Measurements from ENCODE around the gene KIAA1549. TPM values are rescaled to one million over a fixed set of nuclear protein-coding genes. Genes with fewer than 3 reads are reported as not detected.

The KIAA1549 gene
- total and polyA plus RNA-seq, 2 donors (not counting 1 experiment from before 2014, with no cell fraction given), result under 0.01 to 0.52 TPM

DNA sequence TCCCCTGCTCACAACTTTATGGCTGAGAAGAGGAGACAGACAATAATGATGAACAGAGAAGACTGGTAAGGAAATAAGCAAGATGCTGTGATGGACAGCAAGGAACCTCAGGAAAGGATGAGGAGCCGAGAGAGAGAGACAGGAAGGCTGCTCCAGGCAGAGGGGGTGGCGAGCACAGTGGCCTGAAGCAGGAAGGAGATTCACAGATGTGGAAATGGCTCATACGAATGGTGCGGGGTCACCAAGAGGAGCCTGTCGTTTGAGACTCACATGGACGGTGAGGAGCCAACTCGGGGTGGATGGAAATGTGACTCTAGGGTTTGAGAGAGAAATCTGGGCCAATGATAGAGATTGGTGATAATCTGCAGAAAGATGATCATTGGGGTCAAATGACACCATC, 43.7 kb downstream of the KIAA1549 start:
- 92% methylated on average over 7 of the region's 7 CpGs for WGBS (ENCODE audit: insufficient coverage)
- CTCF ChIA-PET, result no interaction called here
- ATAC-seq (ENCODE audit: low read depth), result no peak

DNA sequence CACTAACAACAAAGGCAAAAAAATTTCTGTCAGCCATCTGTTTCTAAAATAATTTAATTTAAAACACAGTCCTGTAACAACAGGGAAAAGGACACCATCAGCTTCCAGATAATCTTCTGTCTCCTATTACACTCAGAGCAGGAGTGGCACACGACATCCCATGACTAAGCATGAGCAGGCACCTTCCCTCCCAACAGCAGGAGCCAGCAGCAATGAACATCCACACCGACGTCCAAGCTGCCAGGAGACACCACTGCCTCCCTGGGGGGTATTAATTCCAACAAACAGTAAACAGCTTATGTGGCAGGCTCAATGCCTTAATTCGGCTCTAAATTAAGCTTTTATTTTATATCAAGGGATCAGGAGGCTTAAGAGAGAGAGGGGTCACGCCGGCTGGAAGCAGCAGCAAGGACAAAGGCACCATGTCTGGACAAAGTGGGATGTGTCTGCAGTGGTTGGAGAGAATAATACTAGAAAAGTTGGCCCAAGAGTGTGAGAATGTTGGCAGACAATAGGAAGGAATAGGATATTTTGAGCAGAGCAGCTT, 45.7 kb downstream of the KIAA1549 start:
- ATAC-seq (ENCODE audit: low read depth) (no peak), DNase-seq (no peak)
- Histone ChIP-seq H4K20me1 (ENCODE audit: control insufficient read depth, insufficient read depth, low read length, poor library complexity, severe bottlenecking) (no peaks in the 10 kb centered on the region), H3K4me2 (replicated peaks; ENCODE audit: low read depth, low read length, poor library complexity, severe bottlenecking) (no peak overlapping the region), H2AFZ (ENCODE audit: insufficient read depth, low read depth, low read length, poor library complexity, severe bottlenecking) (no peak overlapping the region), H3K4me3 (ENCODE audit: control extremely low read depth in 1 of 5, extremely low read depth in 1 of 5, insufficient read depth in 1 of 5, low read depth in 2 of 5, low read length in 4 of 5) (no peak overlapping the region), H3K79me2 (ENCODE audit: control insufficient read depth, insufficient read depth, low read length) (no peaks in the 10 kb centered on the region), H3K9ac (ENCODE audit: low read length) (no peak overlapping the region), H3K4me1 (ENCODE audit: control insufficient read depth in 2 of 2, insufficient read depth in 2 of 2, low read length in 2 of 2) (no peaks in the 10 kb centered on the region), H3K27me3 (replicated peaks in 1 of 4; ENCODE audit: control extremely low read depth in 1 of 4, control insufficient read depth in 3 of 4, insufficient read depth in 4 of 4, low read length in 3 of 4) (no peaks in the 10 kb centered on the region), H3K9me3 (ENCODE audit: control extremely low read depth in 1 of 3, control insufficient read depth in 2 of 3, insufficient read depth in 1 of 3, low read length in 2 of 3) (no peaks in the 10 kb centered on the region), H3K27ac (ENCODE audit: low read length in 2 of 2) (no peak overlapping the region), H3K36me3 (replicated peaks in 1 of 2; ENCODE audit: control extremely low read depth in 1 of 2, control insufficient read depth in 1 of 2, extremely low read depth in 1 of 2, insufficient read depth in 2 of 2, low read length in 1 of 2) (no peaks in the 10 kb centered on the region)
- no peak for TF ChIP-seq CTCF (IDR thresholded peaks at IDR 0.05)
- no peak for TF ChIP-seq EZH2 (IDR thresholded peaks at IDR 0.05; ENCODE audit: borderline replicate concordance, insufficient read depth, low read depth, low read length, poor library complexity, severe bottlenecking)
- H3K4me3 Mint-ChIP-seq, result no peak overlapping the region
- WGBS (ENCODE audit: insufficient coverage), result 63% methylated on average over 5 of the region's 6 CpGs
- CTCF ChIA-PET, result no interaction called here
- POLR2A ChIA-PET, result no interaction called here
- H3K27ac Mint-ChIP-seq, result no peak overlapping the region
- intact Hi-C loops (cut with micrococcal nuclease), result no loop called here
- no peaks in the 10 kb centered on the region for H3K4me1 Mint-ChIP-seq
- H3K27me3 Mint-ChIP-seq, result peaks cover 14% of the 10 kb centered on the region
- H3K9me3 Mint-ChIP-seq (ENCODE audit: insufficient read depth), result no peaks in the 10 kb centered on the region

More for the DNA sequence above, 43.7 kb downstream of the KIAA1549 start:
- Histone ChIP-seq H3K27ac (ENCODE audit: low read length in 2 of 2) (no peak overlapping the region), H3K27me3 (replicated peaks in 1 of 4; ENCODE audit: control extremely low read depth in 1 of 4, control insufficient read depth in 3 of 4, insufficient read depth in 4 of 4, low read length in 3 of 4) (no peaks in the 10 kb centered on the region), H3K9ac (ENCODE audit: low read length) (no peak overlapping the region), H4K20me1 (ENCODE audit: control insufficient read depth, insufficient read depth, low read length, poor library complexity, severe bottlenecking) (no peaks in the 10 kb centered on the region), H3K4me3 (ENCODE audit: control extremely low read depth in 1 of 5, extremely low read depth in 1 of 5, insufficient read depth in 1 of 5, low read depth in 2 of 5, low read length in 4 of 5) (no peak overlapping the region), H3K4me2 (replicated peaks; ENCODE audit: low read depth, low read length, poor library complexity, severe bottlenecking) (no peak overlapping the region), H3K79me2 (ENCODE audit: control insufficient read depth, insufficient read depth, low read length) (no peaks in the 10 kb centered on the region), H3K4me1 (ENCODE audit: control insufficient read depth in 2 of 2, insufficient read depth in 2 of 2, low read length in 2 of 2) (no peaks in the 10 kb centered on the region), H3K9me3 (ENCODE audit: control extremely low read depth in 1 of 3, control insufficient read depth in 2 of 3, insufficient read depth in 1 of 3, low read length in 2 of 3) (no peaks in the 10 kb centered on the region), H2AFZ (ENCODE audit: insufficient read depth, low read depth, low read length, poor library complexity, severe bottlenecking) (no peak overlapping the region), H3K36me3 (replicated peaks in 1 of 2; ENCODE audit: control extremely low read depth in 1 of 2, control insufficient read depth in 1 of 2, extremely low read depth in 1 of 2, insufficient read depth in 2 of 2, low read length in 1 of 2) (no peaks in the 10 kb centered on the region)
- Mint-ChIP-seq H3K9me3 (ENCODE audit: insufficient read depth) (no peaks in the 10 kb centered on the region), H3K4me3 (no peak overlapping the region), H3K4me1 (no peaks in the 10 kb centered on the region), H3K27ac (no peak overlapping the region), H3K27me3 (peaks cover 11% of the 10 kb centered on the region)
- TF ChIP-seq CTCF (IDR thresholded peaks at IDR 0.05), result no peak
- no peak for TF ChIP-seq EZH2 (IDR thresholded peaks at IDR 0.05; ENCODE audit: borderline replicate concordance, insufficient read depth, low read depth, low read length, poor library complexity, severe bottlenecking)
- intact Hi-C loops (cut with micrococcal nuclease), result no loop called here
- no peak for DNase-seq
- POLR2A ChIA-PET, result no interaction called here

Data from B cell (primary cell).